ENCODE results near the gene ALOX12. TPM values are rescaled to one million over a fixed set of nuclear protein-coding genes. Genes with fewer than 3 reads are reported as not detected.
A peak's percentile ranks its signal among the peaks of the same experiment; 100 is the strongest.
"Not testable (repeated sequence)": the region's sequence is repeated elsewhere in the genome, so short reads cannot be mapped to it uniquely, and the experiment has no call there.

The ALOX12 gene
- total RNA-seq, 2 experiments from 2014 or later, result not detected

DNA sequence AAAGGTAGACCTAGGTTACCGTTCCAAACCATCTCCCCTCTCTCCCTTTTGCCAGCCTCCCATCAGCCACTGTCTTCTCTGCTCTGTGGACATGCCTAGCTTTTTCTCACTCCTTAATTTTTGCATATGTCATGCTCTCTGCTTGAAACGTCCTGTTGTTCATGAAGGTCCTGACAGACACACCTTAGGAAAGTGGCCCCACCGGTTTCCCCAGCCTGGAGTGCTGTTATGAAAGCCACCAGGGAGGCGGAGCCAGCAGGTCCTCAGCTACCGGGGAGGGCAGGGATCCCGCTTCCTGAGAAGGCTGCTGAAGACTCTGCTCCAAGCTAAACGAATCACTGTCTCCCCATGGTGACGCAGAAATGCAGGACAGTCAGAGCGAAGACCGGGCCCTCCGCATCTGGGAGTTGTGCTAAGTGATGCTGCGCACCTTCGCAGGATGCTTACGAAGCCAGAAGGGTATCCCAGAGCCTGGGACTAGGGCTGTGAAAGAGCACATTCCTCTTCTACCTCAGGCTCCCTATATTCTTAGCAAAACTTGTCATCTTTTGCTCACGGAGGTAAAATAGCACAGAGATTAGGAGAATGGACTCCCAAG is 50.4 kb downstream of the ALOX12 start:
- H3K4me1 Mint-ChIP-seq, result peaks cover 31% of the 10 kb centered on the region
- ChIA-PET CTCF (interaction anchor here (0.6 to 3.4 kb wide), 17 partner anchors 9 to 250 kb away, joined by 3 to 19 read pairs (median 8); partner anchors contain the start of genes ASGR1, BCL6B and SLC16A13), POLR2A (interaction anchor here (1.7 kb wide), 1 partner anchor 174 kb away, joined by 5 read pairs; the partner anchor contains the start of genes ACADVL and DLG4)
- DNase-seq, result peak; percentile 48
- peak overlapping the region; percentile 86 for H3K27ac Mint-ChIP-seq
- peak overlapping the region; percentile 69 for H3K4me3 Mint-ChIP-seq
- no peaks in the 10 kb centered on the region for H3K36me3 Mint-ChIP-seq (ENCODE audit: low read depth)
- peaks cover 11% of the 10 kb centered on the region for H3K27me3 Mint-ChIP-seq
- no peaks in the 10 kb centered on the region for H3K9me3 Mint-ChIP-seq

- peak overlapping the region; percentile 86 for H3K27ac Mint-ChIP-seq
- not testable (repeated sequence) for H3K9me3 Mint-ChIP-seq; H3K36me3 Mint-ChIP-seq (ENCODE audit: low read depth)
- H3K4me3 Mint-ChIP-seq, result peak overlapping the region; percentile 69
- DNase-seq, result peak; percentile 87
- ChIA-PET POLR2A (interaction anchor here (1.7 kb wide), 1 partner anchor 173 kb away, joined by 5 read pairs; the partner anchor contains the start of genes ACADVL and DLG4), CTCF (interaction anchor here (1.1 to 3.4 kb wide), 15 partner anchors 10 to 250 kb away, joined by 3 to 19 read pairs (median 9); partner anchors contain the start of genes ASGR1, BCL6B and SLC16A13)
- H3K4me1 Mint-ChIP-seq, result peaks cover 28% of the 10 kb centered on the region
- peaks cover 11% of the 10 kb centered on the region for H3K27me3 Mint-ChIP-seq
These were observed 51.0 kb downstream of the ALOX12 start for GRCh38 chr17:7046725-7047397.

DNA sequence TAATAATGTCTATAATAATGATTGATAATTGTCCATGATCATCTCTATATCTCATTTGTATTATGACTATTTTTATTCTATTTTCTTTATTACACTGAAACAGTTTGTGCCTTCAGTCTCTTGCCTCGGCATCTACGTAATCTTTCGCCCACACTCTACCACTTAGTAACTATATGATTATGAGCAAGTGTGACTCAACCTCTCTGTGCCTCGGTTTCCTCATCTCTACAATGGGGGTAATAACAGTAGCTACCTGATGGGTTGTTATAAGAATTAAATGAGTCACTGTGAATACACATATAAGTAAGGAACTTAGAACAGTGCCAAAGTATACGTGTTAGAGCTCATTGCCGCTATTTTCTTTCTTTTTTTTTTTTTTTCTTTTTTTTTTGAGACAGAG is 51.7 kb downstream of the ALOX12 start:
- no peak overlapping the region for H3K27ac Mint-ChIP-seq
- H3K4me3 Mint-ChIP-seq, result no peak overlapping the region
- no peak for DNase-seq
- H3K4me1 Mint-ChIP-seq, result peaks cover 25% of the 10 kb centered on the region
- H3K9me3 Mint-ChIP-seq, result no peaks in the 10 kb centered on the region
- H3K36me3 Mint-ChIP-seq (ENCODE audit: low read depth), result no peaks in the 10 kb centered on the region
- POLR2A ChIA-PET, result no interaction called here
- CTCF ChIA-PET, result interaction anchor here (0.7 to 1.7 kb wide), 4 partner anchors 12 to 147 kb away, joined by 4 to 6 read pairs (median 6); partner anchors contain the start of gene SLC16A13
- peaks cover 11% of the 10 kb centered on the region for H3K27me3 Mint-ChIP-seq

- H3K4me1 Mint-ChIP-seq, result peaks cover 18% of the 10 kb centered on the region
- H3K27ac Mint-ChIP-seq, result no peak overlapping the region
- POLR2A ChIA-PET, result no interaction called here
- no peaks in the 10 kb centered on the region for H3K9me3 Mint-ChIP-seq
- H3K27me3 Mint-ChIP-seq, result peaks cover 3% of the 10 kb centered on the region
- H3K36me3 Mint-ChIP-seq (ENCODE audit: low read depth), result no peaks in the 10 kb centered on the region
- DNase-seq, result no peak
- no peak overlapping the region for H3K4me3 Mint-ChIP-seq
- CTCF ChIA-PET, result interaction anchor here (1.7 kb wide), 1 partner anchor 128 kb away, joined by 5 read pairs; no protein-coding TSS in a partner anchor
These were observed 53.1 kb downstream of the ALOX12 start for GRCh38 chr17:7048968-7049367.

- CTCF ChIA-PET, result interaction anchor here (0.6 to 2.5 kb wide), 5 partner anchors 13 to 138 kb away, joined by 3 to 16 read pairs (median 3); no protein-coding TSS in a partner anchor
- H3K27me3 Mint-ChIP-seq; DNase-seq; H3K4me3 Mint-ChIP-seq; H3K9me3 Mint-ChIP-seq; H3K36me3 Mint-ChIP-seq (ENCODE audit: low read depth); H3K27ac Mint-ChIP-seq; POLR2A ChIA-PET: not testable (repeated sequence)
- H3K4me1 Mint-ChIP-seq, result peaks cover 18% of the 10 kb centered on the region
These were observed 54.7 kb downstream of the ALOX12 start for GRCh38 chr17:7050583-7050982.

- H3K27ac Mint-ChIP-seq, result no peak overlapping the region
- no peaks in the 10 kb centered on the region for H3K9me3 Mint-ChIP-seq
- ChIA-PET POLR2A (no interaction called here), CTCF (interaction anchor here (0.7 to 3.7 kb wide), 3 partner anchors 10 to 79 kb away, joined by 3 to 14 read pairs (median 3); no protein-coding TSS in a partner anchor)
- no peak for DNase-seq
- peaks cover 6% of the 10 kb centered on the region for H3K4me1 Mint-ChIP-seq
- no peak overlapping the region for H3K4me3 Mint-ChIP-seq
- H3K27me3 Mint-ChIP-seq, result no peaks in the 10 kb centered on the region
- H3K36me3 Mint-ChIP-seq (ENCODE audit: low read depth), result no peaks in the 10 kb centered on the region
These were observed 60.5 kb downstream of the ALOX12 start for GRCh38 chr17:7056386-7056785.

DNA sequence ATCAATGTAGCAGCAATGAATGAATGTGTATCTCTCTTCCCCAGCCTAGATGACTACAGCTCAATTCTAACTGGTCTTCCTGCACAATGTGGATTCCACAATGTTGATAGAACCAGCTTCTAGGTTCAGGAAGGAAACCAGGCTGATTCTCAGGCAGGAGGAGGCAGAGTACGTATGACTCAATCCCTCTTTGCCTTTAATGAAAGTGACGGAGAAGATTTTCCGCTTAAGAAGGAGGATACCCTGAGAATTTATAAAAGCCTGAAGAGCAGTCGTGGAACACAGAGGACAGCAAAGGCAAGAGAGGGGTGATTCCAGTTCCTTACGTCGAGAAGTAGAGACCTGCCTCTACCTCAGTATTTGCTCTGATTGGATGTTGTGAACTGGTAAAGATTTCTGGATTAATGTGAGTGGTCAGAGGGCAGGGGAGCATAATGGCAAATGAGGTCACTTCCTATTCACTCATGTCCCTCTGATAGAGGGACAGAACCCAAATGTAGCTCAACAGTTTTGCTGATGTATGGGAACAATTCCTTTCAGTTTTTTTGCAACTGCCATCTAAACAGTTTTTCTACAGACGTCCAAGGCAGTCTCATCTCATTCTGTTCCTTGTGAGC is 63.1 kb downstream of the ALOX12 start:
- Mint-ChIP-seq H3K27me3 (no peaks in the 10 kb centered on the region), H3K4me3 (no peak overlapping the region), H3K27ac (no peak overlapping the region), H3K9me3 (no peaks in the 10 kb centered on the region), H3K4me1 (peaks cover 5% of the 10 kb centered on the region), H3K36me3 (ENCODE audit: low read depth) (no peaks in the 10 kb centered on the region)
- CTCF ChIA-PET, result interaction anchor here (0.7 to 3.7 kb wide), 3 partner anchors 13 to 66 kb away, joined by 3 to 14 read pairs (median 4); no protein-coding TSS in a partner anchor
- DNase-seq, result no peak
- POLR2A ChIA-PET, result no interaction called here

Other genes starting within 250 kb of the ALOX12 start
- 100 to 1,000 TPM; 446 to 497 TPM for gene XAF1, start 240.0 kb upstream of the ALOX12 start, total RNA-seq
- gene FBXO39, start 219.8 kb upstream of the ALOX12 start, total RNA-seq, result 1 to 10 TPM; 7.8 to 8.9 TPM
- gene TEKT1, start 164.3 kb upstream of the ALOX12 start, total RNA-seq, result not detected
- gene RNASEK, start 16.6 kb downstream of the ALOX12 start, total RNA-seq, result 100 to 1,000 TPM; 134 to 170 TPM
- gene BCL6B, start 27.0 kb downstream of the ALOX12 start, total RNA-seq, result under 1 TPM; 0.40 TPM
- 10 to 100 TPM; 18.0 to 19.1 TPM for gene SLC16A13, start 40.0 kb downstream of the ALOX12 start, total RNA-seq
- not detected for gene SLC16A11, start 48.0 kb downstream of the ALOX12 start, total RNA-seq
- gene CLEC10A, start 84.2 kb downstream of the ALOX12 start, total RNA-seq, result not detected
- gene ASGR2, start 118.8 kb downstream of the ALOX12 start, total RNA-seq, result not detected
- gene ASGR1, start 183.3 kb downstream of the ALOX12 start, total RNA-seq, result under 1 TPM; 0.29 to 0.62 TPM
- 1 to 10 TPM; 9.4 to 9.5 TPM for gene DLG4, start 223.8 kb downstream of the ALOX12 start, total RNA-seq
- 100 to 1,000 TPM; 338 to 370 TPM for gene ACADVL, start 223.9 kb downstream of the ALOX12 start, total RNA-seq
- 10 to 100 TPM; 53.2 TPM for gene DVL2, start 238.5 kb downstream of the ALOX12 start, total RNA-seq
- 10 to 100 TPM; 55.9 to 59.2 TPM for gene PHF23, start 243.4 kb downstream of the ALOX12 start, total RNA-seq
- 100 to 1,000 TPM; 256 to 279 TPM for gene GABARAP, start 246.4 kb downstream of the ALOX12 start, total RNA-seq

Data from activated CD4-positive, alpha-beta T cell treated with anti-CD3 and anti-CD28 coated beads, Interleukin-2, amount 10 ng/mL, durations not matched to agents 7 days and 5 days (primary cell).